ENCODE data around the gene RHO.
"Not testable (repeated sequence)": the region's sequence is repeated elsewhere in the genome, so short reads cannot be mapped to it uniquely, and the experiment has no call there.

RHO gene

DNA sequence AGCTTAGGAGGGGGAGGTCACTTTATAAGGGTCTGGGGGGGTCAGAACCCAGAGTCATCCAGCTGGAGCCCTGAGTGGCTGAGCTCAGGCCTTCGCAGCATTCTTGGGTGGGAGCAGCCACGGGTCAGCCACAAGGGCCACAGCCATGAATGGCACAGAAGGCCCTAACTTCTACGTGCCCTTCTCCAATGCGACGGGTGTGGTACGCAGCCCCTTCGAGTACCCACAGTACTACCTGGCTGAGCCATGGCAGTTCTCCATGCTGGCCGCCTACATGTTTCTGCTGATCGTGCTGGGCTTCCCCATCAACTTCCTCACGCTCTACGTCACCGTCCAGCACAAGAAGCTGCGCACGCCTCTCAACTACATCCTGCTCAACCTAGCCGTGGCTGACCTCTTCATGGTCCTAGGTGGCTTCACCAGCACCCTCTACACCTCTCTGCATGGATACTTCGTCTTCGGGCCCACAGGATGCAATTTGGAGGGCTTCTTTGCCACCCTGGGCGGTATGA lies at the start of gene RHO:
Gene RHO (plus strand): TSS at position 51 of the 512 bp plus-strand sequence. CDS start 95 bp downstream, at position 146.
- no peak within 1 kb of the TSS for H3K27ac ChIP-seq

DNA sequence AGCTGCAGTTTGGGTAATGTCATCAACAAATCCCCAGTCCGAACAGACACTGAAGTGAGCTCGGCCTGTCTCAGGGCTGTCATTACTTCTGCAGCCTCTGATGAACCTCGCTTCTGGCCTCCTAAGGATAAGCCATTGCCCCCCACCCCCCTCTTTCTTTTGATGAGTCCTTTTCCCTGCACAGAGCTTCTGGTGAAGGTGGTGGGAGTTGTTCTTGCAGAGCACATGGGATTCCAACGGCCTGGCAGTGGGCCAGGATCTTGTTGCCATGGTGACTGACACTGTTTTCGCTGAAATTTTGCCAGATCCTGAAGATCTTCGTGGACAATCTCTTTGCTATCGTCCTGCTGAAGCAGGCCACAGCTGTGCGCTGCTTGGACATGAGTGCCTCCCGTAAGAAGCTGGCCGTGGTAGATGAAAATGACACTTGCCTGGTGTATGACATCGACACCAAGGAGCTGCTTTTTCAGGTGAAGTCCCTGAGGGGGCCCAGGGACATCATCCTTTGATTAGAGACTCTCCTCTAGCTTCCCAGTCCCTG lies 47.1 kb upstream of the RHO start:
- H3K27ac ChIP-seq = peak overlapping the region in 16 of 21 experiments; percentile 13 to 88 (median 64)
- not testable (repeated sequence) for H3K4me3 ChIP-seq

More for the DNA sequence above, at the start of gene RHO:
- H3K4me3 ChIP-seq = no peak within 1 kb of the TSS

DNA sequence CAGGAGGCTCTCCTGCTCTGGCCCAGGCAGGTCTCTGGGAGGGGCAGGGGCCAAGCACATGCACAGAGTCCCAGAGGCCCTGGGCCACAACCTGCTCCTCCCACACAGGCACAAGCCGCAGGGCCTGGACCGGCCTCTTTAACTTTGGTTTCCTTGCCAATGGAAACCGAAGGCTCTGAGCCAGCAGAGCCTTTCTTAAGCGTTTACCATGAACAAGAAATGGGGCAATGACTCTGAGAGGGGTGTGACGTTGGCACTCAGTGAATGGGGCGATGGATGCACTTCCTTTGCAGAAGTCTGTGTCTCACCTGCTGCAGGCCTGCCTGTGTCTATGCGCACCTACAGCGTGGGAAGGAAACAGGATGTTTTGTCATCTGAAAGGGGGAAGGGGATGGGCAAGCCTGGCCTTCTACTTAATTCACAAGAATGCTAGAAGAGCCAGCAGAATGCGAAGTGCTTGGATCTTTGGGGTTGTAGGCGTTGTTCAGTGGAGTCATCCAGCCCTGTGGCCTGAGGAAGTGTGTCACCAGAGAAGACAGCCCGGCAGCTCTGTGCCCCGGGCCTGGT lies 46.6 kb upstream of the RHO start:
- H3K27ac ChIP-seq = peak overlapping the region in 19 of 21 experiments; percentile 13 to 88 (median 64)
- no peak overlapping the region for H3K4me3 ChIP-seq

DNA sequence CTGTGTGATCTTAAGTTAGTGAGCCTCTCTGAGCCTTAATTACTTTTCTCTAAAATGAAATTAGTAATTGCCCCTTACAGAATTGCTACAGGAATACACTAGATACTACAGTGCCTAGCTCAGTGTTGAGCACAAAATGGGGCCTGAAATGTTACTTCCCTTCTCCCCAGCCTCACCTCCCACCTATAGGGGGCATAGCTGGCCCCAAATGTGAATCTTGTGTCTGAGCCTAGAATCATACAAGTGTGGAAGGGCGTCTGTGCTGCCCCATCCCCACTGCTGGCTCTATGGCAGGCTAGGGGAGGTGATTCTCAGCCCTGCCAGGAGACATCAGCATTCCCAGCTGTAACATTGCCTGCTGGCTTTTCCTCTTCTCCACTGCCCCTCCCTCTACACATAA lies 45.7 kb upstream of the RHO start:
- peak overlapping the region in 15 of 21 experiments; percentile 13 to 88 (median 69) for H3K27ac ChIP-seq

DNA sequence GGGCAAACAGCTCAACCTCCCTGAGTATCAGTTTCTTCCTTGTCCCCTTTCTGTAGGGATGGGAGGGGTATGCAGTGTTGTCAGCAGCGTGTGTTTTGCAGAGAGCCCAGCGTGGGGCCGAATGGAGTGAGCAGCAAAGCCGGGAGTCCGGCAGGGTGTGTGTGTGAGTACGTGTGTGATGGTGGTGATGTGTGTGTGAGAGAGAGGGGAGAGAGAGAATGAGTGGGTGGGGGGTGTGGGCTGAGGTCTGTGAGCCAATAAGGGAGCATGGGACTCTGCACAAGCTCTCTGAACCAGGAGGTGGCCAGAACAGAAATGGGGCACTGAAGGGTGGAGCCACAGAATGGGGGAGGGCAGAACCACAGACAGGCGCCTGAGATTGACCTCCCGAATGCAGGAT lies 44.6 kb upstream of the RHO start:
- H3K4me3 ChIP-seq = no peak overlapping the region

More for the DNA sequence above, 45.7 kb upstream of the RHO start:
- H3K4me3 ChIP-seq = no peak overlapping the region

DNA sequence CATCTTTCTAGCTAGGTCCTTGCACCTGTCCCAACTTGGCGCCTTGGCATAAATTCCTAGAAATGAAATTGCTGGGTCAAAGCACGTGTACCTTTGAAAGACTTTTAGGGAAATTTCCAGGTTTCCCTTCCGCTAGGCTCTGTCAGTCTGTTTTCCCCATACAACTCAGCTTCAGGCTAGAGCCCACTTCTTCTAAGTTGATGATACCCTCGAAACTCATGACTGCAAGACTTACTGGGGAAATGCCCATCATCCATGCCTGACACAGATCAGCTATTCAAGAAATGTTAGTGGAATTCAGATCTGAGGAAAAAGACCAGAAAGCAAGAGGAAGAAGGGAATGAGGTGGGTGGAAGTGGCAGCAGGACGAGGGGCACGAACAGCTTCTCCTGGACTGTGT lies 43.3 kb upstream of the RHO start:
- H3K27ac ChIP-seq = peak overlapping the region in 15 of 21 experiments; percentile 3 to 80 (median 59)
- not testable (repeated sequence) for H3K4me3 ChIP-seq

More for the DNA sequence above, 44.6 kb upstream of the RHO start:
- no peak overlapping the region for H3K27ac ChIP-seq

DNA sequence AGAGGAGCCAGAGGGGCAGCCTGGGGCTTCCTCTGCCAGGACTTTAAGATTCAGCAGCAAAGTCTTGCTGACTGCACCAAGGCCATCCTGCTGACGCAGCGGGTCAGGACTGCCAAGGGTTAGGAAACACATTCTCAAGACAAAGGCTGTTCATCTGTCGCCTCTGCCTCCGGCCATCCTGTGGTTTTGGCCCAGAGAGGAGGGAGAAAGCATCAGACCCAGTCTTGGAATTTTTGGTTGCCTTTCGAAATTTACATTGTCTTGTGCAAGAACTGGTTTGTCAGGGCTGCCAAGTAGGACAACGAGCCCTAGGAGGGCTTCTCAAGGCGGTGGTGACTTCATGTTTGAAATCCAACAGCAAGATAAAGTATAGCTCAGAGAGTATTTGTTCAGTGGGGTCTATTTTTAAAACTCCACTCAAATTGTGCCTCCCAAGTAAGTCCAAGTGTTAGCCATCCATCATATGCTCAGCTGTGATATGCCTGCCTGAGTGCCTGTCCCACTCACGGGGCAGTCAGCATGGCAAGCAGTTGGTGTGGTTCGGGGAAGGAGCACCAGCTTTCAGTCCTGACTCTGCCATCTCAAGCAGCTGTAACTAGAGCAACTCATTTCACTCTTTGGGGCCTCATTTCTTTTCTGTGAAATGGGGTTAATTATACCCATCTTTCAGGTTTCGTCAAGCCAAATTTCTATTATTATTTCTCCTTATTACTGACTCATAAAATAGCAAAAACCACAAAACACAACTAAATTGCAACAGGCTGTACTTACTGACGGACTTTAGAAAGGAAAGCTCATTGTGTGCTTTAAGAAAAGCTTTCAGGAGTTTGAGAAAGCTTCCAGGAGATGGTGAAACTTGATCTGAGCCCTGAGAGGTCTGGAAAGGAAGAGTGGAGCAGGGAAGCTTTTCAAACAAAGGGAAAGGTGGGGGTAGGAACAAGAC lies 42.4 kb upstream of the RHO start:
- peak overlapping the region in 20 of 21 experiments; percentile 14 to 82 (median 68) for H3K27ac ChIP-seq
- H3K4me3 ChIP-seq = no peak overlapping the region

DNA sequence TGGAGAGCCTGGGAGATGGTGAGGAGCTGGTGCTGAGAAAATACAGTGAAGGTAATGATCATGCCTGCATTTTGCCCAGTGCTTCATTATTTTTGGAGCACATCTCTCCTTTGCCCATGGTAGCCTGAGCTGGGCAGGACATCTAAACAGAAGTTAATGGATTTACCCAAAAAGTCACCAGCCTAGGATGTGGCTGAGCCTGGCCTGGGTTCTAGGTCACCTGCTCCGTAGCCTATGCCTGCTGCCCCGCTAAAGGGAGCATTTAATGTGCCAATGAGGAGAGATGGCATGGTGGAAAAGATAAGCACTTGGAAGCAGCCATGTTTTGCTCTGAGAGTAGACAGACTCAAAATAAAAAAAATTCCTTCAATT lies 41.8 kb upstream of the RHO start:
- Histone ChIP-seq H3K4me3 (no peak overlapping the region), H3K27ac (peak overlapping the region in 18 of 21 experiments; percentile 14 to 82 (median 66))

DNA sequence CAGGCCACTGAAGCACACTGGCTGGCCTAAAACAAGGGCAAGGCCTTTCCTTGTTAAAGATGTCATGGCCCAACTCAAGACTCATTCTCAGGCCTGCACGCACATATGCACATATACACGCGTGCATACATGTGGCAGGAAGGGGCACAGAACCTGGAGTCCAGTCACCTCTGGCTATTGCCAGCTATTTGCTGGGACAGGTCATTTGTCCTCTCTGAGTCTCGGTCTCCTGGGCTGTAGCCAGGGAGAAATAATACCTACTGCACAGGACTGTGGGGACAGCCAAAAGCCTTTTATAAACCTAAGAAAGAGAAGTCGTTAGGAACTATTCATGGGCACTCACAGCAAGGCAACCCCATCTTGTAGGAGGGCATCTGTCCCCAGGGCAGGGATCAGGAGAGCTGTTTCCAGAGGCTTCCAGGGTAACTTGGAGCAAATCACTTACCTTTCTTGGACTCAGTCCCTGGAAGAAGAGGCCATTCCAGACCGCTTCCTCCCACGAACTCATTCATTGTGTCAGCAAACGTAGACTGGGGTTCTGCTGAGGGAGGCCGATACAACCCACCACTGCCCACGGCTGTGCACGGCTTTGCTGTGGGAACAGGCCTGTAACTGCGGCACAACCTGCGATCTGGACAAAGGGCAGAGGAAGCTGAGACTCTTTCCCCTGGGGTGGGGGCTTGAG lies 41.1 kb upstream of the RHO start:
- H3K27ac ChIP-seq = peak overlapping the region in 17 of 21 experiments; percentile 18 to 82 (median 61)
- no peak overlapping the region for H3K4me3 ChIP-seq

DNA sequence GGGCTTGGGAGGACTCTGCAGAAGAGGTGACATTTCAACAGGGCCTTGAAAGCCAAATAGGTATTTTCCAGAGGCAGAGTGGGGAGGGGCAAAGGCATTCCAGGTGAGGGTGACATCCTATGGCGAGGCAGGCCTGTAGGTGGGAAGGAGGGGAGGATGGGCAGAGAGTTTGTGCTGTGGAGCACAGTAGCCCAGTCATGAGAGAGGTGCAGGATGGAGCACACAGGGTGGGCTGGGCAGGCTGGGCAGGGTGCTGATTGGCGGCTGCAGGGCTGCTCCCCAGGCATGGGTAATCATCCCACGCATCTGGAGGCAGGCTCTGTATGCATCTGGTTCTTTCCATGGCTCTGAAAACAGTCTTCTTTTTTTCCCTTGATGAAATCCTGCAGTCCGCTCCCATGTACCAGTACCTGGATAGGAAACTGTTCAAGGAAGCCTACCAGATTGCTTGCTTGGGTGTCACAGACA lies 40.5 kb upstream of the RHO start:
- H3K4me3 ChIP-seq = not testable (repeated sequence)
- H3K27ac ChIP-seq = peak overlapping the region in 15 of 21 experiments; percentile 18 to 82 (median 67)

DNA sequence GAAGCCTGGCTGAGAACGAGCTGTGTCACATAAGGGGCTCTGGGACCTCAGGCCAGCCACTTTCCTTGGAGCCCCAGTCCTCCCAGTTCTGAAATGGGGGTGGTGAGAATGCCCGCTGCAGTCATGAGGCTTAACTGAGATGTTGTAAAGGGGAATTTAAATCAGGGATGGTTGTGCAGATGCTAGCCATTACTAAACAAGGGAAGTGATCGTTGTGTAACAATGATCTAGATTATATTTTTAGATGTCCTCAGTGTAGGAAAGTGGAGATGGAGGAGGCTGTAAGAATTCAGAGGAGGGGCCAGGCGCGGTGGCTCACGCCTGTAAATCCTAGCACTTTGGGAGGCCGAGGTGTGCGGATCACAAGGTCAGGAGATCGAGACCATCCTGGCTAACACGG lies 39.2 kb upstream of the RHO start:
- not testable (repeated sequence) for H3K4me3 ChIP-seq
- peak overlapping the region in 5 of 21 experiments; percentile 16 to 80 (median 37) for H3K27ac ChIP-seq

DNA sequence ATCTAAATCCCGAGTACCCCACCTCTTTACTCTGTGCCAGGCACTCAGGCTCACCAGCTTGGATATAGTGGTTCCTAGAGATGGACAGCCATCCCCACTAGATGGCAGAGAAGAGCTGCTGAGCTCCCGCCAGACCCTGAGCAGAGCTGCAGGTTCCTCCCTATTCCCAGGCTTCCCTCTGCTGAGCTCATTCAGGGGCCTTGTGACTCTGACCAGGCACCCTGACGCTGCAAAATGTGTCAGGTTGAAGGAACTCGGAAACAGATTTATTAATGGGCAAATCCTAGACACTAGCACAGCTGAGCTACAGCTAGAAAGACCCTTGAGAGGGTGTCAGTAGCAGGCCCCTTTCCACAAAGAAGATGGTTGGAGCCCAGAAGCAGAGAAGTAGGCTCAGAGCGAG lies 38.2 kb upstream of the RHO start:
- H3K27ac ChIP-seq = peak overlapping the region in 17 of 21 experiments; percentile 15 to 81 (median 69)
- H3K4me3 ChIP-seq = no peak overlapping the region

DNA sequence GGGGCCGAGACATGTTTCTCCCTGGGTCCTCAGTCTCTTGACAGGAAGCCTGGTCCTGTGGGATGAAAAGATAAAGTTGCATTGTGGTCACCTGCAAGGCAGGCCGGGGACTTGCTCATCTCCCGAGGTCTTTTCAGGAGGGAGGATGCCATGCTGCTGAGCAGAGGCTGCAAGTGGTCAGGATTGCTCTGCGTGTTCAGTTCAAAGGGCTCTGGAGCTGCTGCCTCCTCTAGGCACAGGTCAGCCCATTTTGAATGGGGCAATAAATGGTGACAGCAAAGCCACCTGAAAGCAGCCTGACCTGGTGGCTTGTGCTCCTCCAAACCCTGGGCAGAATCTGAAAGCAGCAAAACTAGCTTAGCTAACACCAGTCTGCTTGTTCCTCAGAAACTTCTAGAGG lies 37.4 kb upstream of the RHO start:
- peak overlapping the region in 14 of 21 experiments; percentile 30 to 81 (median 73) for H3K27ac ChIP-seq
- not testable (repeated sequence) for H3K4me3 ChIP-seq

DNA sequence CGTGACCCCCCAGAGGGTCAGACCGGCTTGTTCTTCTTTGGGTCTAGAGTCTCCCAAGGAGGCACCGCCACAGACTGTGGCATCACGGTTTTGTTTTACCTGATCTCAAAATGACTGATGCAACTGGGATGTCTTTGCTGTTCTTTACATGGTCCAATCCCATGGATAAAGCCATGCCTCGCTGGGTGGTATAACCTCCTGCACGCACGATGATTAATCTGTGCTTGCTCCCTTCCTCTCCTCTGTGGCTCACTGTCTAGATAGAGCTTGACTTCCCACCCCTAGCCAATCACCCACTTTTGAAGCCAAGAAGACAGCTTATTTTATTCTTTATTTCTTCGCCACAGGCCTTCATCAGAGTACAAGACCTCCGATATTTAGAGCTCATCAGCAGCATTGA lies 36.6 kb upstream of the RHO start:
- Histone ChIP-seq H3K4me3 (no peak overlapping the region), H3K27ac (peak overlapping the region in 1 of 21 experiments; percentile 25)

DNA sequence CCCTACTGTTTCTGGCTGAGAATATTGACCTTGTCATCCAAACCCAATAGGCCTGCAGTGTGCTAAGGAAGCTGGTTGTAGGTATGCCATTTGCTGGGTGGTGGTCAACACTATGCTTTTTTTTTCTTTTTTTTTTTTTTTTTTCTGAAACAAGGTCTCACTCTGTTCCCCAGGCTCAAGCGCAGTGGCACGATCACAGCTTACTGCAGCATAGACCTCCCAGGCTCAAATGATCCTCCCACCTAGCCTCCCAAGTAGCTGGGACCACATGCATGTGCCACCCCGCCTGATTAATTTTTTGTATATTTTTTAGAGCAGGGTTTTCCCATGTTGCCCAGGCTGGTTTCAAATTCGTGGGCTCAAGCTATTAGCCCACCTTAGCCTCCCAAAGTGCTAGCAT lies 35.7 kb upstream of the RHO start:
- Histone ChIP-seq H3K4me3 (no peak overlapping the region), H3K27ac (peak overlapping the region in 1 of 21 experiments; percentile 11)

DNA sequence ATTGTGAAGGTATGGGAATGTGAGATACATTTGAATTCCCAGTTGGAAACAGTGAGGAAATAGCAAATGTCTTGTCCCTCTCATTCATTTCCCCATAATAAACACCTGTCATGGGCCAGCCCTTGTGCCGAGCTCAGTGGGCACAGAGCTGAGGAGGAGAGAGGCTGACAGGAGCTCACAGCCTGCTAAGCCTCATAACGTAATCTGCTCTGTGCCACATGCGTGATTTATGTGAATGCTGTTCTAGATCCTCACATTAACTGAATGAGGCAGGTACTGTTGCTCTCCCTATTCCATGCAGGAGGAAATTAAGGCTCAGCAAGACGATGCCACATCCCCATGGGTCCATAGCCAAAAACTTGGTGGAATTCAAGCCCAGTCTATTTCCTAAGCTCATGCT lies 35.2 kb upstream of the RHO start:
- H3K27ac ChIP-seq = peak overlapping the region in 1 of 21 experiments; percentile 11
- H3K4me3 ChIP-seq = no peak overlapping the region

DNA sequence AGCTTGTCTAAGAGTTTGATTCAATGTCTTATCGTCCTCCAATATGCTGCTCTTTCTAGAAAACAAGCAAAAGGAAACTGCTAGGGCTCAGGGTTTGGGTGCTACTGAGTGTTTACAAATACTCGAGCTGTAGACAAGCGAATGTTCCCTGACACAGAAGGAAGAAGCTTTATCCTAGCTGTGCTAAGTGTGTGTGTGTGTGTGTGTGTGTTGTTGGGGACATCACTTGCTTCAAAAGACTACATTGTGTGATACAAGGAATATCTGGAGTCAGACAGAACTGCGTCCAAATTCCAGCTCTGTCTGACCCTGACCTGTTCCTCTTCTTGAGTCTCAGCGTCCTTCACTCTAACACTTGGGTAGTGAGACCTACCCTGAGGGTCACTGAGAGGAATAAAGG lies 33.9 kb upstream of the RHO start:
- H3K4me3 ChIP-seq = not testable (repeated sequence)
- peak overlapping the region in 6 of 21 experiments; percentile 41 to 77 (median 54) for H3K27ac ChIP-seq

DNA sequence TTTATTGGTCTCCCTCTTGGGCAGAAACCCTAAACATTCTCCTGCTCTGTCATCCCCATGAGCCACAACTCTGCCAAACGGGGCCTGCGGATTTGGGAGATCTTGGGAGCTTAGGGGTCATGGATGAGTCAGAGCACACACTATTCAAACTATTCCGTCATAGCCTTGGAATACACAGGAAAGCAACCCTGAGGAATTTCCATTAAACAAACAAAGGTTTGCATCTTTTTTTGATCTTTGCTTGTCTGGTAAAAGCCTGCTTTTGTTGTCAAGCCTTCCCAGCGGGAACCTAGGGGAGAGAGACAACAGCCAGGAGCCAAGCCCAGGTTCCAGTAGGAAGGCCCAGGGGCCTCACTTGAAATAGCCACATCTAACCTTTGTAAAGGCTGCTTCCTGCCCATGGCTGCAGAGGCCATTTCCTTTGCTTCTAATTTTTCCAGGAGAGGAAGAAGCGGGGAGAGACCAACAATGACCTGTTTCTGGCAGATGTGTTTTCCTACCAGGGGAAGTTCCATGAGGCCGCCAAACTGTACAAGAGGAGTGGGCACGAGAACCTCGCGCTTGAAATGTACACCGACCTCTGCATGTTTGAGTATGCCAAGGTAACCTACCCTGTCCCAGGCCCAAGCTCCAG lies 33.3 kb upstream of the RHO start:
- H3K4me3 ChIP-seq = not testable (repeated sequence)
- peak overlapping the region in 6 of 21 experiments; percentile 26 to 78 (median 64) for H3K27ac ChIP-seq

DNA sequence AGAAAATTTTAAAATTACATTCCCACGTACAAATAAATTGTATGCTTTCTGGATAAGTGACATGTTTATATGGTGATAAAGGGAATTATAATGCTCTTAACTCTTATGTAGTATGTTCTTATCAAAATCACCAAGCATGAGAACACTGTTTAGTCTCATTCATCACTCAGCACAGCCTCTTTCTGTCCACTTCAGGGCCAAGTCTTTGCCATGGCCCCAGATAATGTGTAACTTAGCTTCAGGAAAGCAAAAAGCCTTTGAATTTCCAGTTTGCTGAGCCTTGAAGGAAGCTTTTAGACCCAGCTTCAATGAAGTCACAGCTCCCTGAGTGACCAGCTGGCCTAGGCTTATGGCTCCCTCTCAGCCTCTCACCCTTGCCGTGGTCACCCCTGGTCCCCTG lies 30.6 kb upstream of the RHO start:
- H3K27ac ChIP-seq = peak overlapping the region in 4 of 21 experiments; percentile 16 to 54 (median 28)

More for the DNA sequence above, 30.6 kb upstream of the RHO start:
- not testable (repeated sequence) for H3K4me3 ChIP-seq

Measured in skin epidermis (tissue), 12 donors.